Mononuclear cell (primary cell): ENCODE measurements around the gene PTPRN2. TPM values are rescaled to one million over a fixed set of nuclear protein-coding genes. Genes with fewer than 3 reads are reported as not detected.
"Not testable (repeated sequence)": the region's sequence is repeated elsewhere in the genome, so short reads cannot be mapped to it uniquely, and the experiment has no call there.

Experiments
- H3K27me3 ChIP-seq: 2 replicates; pipeline ENCODE4 v1.6.0; 2011; ENCODE audit warnings: low read length, control low read depth; ENCODE audit not compliant: insufficient read depth
- H3K4me1 ChIP-seq: 2 replicates; pipeline ENCODE4 v1.5.1; 2011; ENCODE audit warnings: mild to moderate bottlenecking, low read length, control low read depth; ENCODE audit not compliant: insufficient read depth
- H3K4me3 ChIP-seq: 2 replicates; pipeline ENCODE4 v1.5.1; 2011; ENCODE audit warnings: mild to moderate bottlenecking, low read length, moderate library complexity
- H3K9me3 ChIP-seq: 2 replicates; pipeline ENCODE4 v1.5.1; 2011; ENCODE audit warnings: low read depth, mild to moderate bottlenecking, control low read depth, low read length
- total RNA-seq: library from RNA; depleted of rRNA; stranded (reverse); fragments of >200 nt; gene quantifications from one replicate; pipeline ENCODE4 v1.2.3, GENCODE V29; 2012

The PTPRN2 gene
- total RNA-seq, 1 donor = 0.31 TPM

DNA sequence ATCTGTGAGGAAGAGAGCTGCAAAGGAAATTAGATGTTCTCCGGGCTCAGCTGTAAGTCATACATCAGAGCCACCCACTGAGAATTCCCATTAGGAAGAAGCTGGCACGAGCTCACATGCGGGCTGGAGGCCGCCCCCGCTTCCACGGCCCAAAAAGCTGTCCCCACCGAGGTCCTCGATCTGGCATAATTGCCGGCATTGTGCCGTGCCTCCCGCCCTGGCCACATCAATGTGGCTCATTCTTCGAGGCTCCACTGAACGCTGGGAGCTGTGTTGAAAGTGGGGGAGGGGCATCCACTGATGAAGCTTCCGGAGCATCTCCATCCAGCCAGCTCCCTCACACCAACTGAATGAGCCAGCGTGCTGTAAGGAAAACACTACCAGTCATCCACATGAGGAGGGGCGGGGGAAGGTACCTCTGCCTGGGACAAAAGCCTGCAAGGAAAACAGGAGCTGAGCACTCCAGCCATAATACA lies 173.1 kb downstream of the PTPRN2 start:
- Histone ChIP-seq H3K4me3 (no peak overlapping the region), H3K4me1 (no peaks in the 10 kb centered on the region), H3K9me3 (no peaks in the 10 kb centered on the region), H3K27me3 (no peaks in the 10 kb centered on the region)

DNA sequence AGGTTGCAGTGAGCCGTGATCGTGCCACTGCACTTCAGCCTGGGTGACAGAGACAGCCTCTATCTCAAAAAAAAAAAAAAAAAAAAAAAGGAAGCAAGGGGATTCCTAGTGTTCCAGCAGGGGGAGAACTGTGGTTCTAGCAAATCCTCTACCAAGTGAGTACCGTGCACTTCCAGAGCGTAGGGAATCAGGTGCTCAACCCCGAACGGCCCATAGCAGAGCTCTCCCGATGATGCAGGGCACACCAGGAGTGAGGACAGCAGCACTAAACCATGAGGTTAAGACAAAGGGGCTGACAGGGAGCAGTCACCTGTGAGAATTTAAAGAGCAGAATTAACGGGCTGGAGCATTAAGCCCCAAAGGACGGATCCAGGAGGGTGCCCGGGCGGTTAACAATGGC lies 173.6 kb downstream of the PTPRN2 start:
- no peaks in the 10 kb centered on the region for H3K9me3 ChIP-seq
- H3K27me3 ChIP-seq = no peaks in the 10 kb centered on the region
- no peak overlapping the region for H3K4me3 ChIP-seq
- H3K4me1 ChIP-seq = no peaks in the 10 kb centered on the region

DNA sequence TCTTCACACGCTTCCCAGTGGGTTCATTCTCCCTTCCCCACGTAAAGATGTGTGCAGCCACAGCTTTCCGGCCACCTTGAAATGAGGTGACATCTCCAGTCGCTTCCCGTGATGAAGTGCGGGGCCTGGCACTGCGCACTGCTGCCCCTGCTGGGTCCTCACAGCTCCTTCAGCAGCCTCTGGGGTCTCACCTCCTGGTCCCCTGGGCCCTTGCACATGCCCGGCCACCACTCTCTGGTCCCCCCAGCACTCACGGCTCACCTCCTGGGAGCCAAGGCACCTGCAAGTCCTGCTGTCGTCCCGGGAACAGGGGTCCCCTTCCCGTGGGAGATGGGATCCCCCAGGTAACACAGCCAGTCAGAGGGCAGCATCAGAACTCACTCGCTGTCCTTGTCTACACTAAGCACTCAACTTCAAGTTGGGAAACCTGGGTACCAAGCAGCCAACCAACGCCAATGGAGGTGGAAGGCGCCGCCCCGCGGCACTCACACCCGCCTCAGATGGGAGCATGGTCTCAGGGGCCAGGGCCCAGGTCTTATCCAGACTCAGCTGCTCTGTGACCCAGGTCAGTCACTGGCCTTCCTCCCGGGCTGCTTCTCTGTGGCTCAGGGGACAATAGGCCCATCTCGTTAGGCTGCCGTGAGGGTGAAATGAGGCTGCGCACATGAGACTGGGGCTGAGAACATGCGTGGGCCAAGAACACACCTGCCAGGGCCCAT lies 176.2 kb downstream of the PTPRN2 start:
- H3K4me1 ChIP-seq = no peaks in the 10 kb centered on the region
- no peak overlapping the region for H3K4me3 ChIP-seq
- H3K9me3 ChIP-seq = no peaks in the 10 kb centered on the region
- no peaks in the 10 kb centered on the region for H3K27me3 ChIP-seq

DNA sequence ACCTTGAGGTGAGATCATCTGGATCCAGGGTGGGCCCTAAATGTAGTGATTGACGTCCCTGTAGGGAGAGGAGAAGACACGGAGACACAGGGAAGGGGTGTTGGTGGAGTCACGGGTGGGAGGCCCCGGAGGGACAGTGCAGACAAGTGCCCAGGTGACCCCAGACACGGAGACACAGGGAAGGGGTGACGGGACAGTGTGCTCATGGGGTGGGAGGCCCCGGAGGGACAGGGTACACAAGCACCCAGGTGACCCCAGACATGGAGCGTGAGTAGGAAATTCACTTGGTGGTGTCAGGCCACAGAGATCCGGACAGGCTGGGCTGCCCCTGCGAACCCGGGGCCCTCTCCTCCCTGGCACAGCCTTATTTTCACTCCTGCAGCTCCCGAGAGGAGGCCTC lies 176.9 kb downstream of the PTPRN2 start:
- no peaks in the 10 kb centered on the region for H3K27me3 ChIP-seq
- H3K4me3 ChIP-seq = no peak overlapping the region
- H3K4me1 ChIP-seq = no peaks in the 10 kb centered on the region
- H3K9me3 ChIP-seq = no peaks in the 10 kb centered on the region

DNA sequence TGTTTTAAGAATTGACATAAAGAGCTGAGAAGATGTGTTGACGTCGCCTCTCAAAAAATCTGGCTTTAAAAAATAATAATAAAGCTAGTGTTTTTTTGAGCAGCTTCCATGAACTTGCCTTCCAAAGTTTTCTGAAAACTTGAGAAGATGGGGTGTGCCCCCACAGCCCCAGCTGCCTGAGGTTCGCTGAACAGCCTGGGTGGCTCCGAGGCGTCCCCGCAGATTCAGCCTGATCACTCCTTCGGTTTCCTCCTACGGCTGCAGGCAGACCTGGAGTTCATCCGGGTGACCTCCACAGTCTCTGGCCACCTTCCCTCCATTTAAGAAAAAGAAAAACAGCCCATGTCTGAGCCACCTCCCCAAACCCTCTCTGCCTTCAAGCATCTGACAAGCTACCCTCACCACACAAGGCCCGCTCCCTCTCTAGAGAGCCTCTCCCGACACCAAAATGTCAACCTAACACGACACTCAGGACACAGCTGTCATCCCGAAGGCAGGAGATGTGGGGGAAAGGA lies 177.8 kb downstream of the PTPRN2 start:
- no peaks in the 10 kb centered on the region for H3K27me3 ChIP-seq
- H3K4me3 ChIP-seq = no peak overlapping the region
- H3K9me3 ChIP-seq = no peaks in the 10 kb centered on the region
- H3K4me1 ChIP-seq = no peaks in the 10 kb centered on the region

GRCh38 chr7:158409120-158409519 lies 178.5 kb downstream of the PTPRN2 start:
- H3K27me3 ChIP-seq = no peaks in the 10 kb centered on the region
- no peak overlapping the region for H3K4me3 ChIP-seq
- no peaks in the 10 kb centered on the region for H3K9me3 ChIP-seq
- no peaks in the 10 kb centered on the region for H3K4me1 ChIP-seq

GRCh38 chr7:158408318-158408920 lies 179.2 kb downstream of the PTPRN2 start:
- H3K4me3 ChIP-seq = no peak overlapping the region
- H3K9me3 ChIP-seq = no peaks in the 10 kb centered on the region
- no peaks in the 10 kb centered on the region for H3K27me3 ChIP-seq
- H3K4me1 ChIP-seq = no peaks in the 10 kb centered on the region

DNA sequence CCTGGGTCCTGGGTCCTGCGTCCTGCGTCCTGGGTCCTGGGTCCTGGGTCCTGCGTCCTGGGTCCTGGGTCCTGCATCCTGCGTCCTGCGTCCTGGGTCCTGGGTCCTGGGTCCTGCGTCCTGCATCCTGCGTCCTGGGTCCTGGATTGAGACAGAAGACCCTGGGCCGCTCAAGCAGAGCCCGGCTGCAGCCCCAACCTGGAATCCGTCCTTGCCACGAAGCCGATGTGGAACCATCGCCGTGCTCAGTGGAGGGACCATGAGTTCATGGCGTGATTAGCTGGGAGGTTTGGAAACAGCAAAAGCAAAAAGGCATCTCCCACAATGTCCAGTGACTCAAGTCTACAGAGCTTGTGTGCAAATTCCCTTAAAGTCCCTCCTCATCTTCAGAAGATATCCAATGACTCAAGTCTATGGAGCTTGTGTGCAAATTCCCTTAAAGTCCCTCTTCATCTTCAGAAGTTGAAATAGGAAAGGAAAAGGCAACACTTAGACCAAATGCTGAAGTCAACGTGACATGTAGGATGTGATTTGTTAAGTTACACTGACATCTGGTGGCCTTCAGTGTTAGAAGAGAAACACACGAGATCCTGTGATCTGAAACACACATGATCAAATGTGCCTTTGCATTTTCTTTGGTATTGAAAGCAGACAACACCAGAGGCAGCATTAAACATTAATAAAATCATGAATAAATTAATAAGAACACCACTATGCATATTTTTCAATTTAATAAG lies 179.9 kb downstream of the PTPRN2 start:
- H3K27me3 ChIP-seq = no peaks in the 10 kb centered on the region
- H3K9me3 ChIP-seq = no peaks in the 10 kb centered on the region
- no peaks in the 10 kb centered on the region for H3K4me1 ChIP-seq
- H3K4me3 ChIP-seq = no peak overlapping the region

GRCh38 chr7:158406801-158407200 lies 180.8 kb downstream of the PTPRN2 start:
- H3K27me3 ChIP-seq = no peaks in the 10 kb centered on the region
- no peak overlapping the region for H3K4me3 ChIP-seq
- H3K4me1 ChIP-seq = no peaks in the 10 kb centered on the region
- H3K9me3 ChIP-seq = no peaks in the 10 kb centered on the region

GRCh38 chr7:158406364-158406763 lies 181.3 kb downstream of the PTPRN2 start:
- Histone ChIP-seq H3K27me3 (no peaks in the 10 kb centered on the region), H3K4me1 (no peaks in the 10 kb centered on the region), H3K4me3 (no peak overlapping the region), H3K9me3 (no peaks in the 10 kb centered on the region)

DNA sequence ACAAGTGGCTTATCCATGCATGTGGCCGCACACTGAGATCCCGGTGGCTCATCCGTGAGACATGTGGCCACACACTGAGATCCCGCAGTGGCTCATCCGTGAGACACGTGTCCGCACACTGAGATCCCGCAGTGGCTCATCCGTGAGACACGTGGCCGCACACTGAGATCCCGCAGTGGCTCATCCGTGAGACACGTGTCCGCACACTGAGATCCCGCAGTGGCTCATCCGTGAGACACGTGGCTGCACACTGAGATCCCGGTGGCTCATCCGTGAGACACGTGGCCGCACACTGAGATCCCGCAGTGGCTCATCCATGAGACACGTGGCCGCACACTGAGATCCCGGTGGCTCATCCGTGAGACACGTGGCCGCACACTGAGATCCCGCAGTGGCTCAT lies 181.9 kb downstream of the PTPRN2 start:
- H3K27me3 ChIP-seq, H3K4me3 ChIP-seq, H3K4me1 ChIP-seq, H3K9me3 ChIP-seq: not testable (repeated sequence)

DNA sequence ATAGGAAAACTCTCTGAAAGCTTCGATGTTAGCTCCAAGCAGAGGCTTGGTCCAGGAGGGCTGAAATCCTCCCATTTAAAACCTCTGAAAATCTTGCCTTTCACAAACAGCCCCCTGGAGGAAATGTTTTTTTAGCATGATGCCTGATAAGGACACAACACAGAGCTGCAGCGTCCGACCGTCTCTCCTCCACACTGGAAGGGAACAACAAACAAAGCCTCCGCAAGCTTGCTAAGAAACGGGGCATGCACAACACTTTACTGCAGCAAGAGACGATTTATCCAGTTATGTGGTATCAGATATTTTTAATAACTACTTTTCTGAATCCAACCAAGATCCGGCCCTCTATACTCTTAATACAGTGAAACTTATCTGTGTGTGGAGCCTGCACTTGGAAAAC lies 182.3 kb downstream of the PTPRN2 start:
- Histone ChIP-seq H3K27me3 (no peaks in the 10 kb centered on the region), H3K4me1 (no peaks in the 10 kb centered on the region), H3K4me3 (no peak overlapping the region), H3K9me3 (no peaks in the 10 kb centered on the region)

DNA sequence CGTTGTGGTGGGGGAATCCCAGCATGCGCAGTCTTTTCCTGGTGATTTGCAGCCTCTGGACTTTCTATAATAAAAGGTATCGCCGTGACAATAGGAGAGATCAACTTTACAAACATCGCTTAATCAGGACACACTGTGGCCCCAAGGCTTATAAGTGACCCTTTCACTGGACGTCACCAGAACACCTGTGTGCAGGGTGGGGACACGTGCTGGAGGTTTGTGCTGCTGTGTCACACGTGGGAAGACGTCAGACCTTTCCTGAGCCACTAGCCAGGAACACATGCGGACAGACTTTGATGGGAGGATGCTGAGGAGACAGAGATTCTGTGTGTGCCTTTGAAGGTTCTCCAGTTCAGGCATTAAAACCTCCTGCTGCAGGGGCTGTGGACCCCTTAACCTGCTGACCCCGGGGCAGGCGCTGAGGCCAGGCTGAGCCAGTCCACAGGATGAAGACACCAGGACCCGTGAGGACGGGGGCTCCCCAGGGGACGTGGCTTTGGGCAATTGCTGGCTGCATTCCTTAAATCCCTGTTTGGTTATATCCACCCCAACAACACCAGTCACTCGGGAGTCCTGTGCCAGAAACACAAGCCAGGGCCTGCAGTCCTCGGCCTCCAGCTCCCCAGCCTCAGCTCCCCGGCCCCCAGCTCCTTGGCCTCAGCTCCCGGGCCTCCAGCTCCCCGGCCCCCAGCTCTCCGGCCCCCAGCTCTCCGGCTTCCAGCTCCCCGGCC lies 183.4 kb downstream of the PTPRN2 start:
- Histone ChIP-seq H3K27me3 (no peaks in the 10 kb centered on the region), H3K9me3 (no peaks in the 10 kb centered on the region), H3K4me1 (no peaks in the 10 kb centered on the region), H3K4me3 (no peak overlapping the region)

- Histone ChIP-seq H3K9me3 (no peaks in the 10 kb centered on the region), H3K27me3 (no peaks in the 10 kb centered on the region), H3K4me1 (no peaks in the 10 kb centered on the region), H3K4me3 (no peak overlapping the region)
These were observed 184.4 kb downstream of the PTPRN2 start for GRCh38 chr7:158403013-158403821.
